ENCODE results near the gene ELMO3. TPM values are rescaled to one million over a fixed set of nuclear protein-coding genes. Genes with fewer than 3 reads are reported as not detected.

The ELMO3 gene
- total and polyA plus RNA-seq, 4 donors, result 6.5 to 22.5 (median 15.5) TPM

DNA sequence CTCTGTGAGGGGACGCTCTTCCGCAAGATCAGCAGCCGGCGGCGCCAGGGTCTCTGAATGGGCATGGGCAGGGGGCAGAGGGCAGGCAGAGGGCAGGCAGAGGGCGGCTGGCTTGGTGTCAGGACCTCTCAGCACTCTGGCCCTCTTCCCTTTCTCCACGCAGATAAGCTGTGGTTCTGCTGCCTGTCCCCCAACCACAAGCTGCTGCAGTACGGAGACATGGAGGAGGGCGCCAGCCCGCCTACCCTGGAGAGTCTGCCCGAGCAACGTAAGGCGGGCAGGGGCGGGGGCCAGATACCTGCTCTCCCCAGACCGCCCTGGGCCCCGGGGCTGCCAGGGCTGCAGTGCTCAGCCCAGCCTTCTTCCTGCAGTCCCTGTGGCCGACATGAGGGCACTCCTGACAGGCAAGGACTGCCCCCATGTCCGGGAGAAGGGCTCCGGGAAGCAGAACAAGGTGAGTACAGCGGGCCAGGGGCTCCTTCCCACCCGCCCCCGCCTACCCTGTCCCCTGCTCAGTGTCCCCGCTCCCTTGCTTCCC lies 4.1 kb downstream of the ELMO3 start:
- WGBS, 2 donors, result 92% methylated on average over 19 to 23 of the region's 23 CpGs
- ATAC-seq (ENCODE audit: insufficient read depth, low FRiP score), result no peak
- peaks cover 0 to 13% (median 0%) of the 10 kb centered on the region in 5 donors for H3K4me1 ChIP-seq (ENCODE audit: control insufficient read depth in 5 of 5, insufficient read depth in 5 of 5, low read length in 5 of 5)
- H3K4me3 ChIP-seq, result no peak overlapping the region
- peaks cover 3 to 44% (median 9%) of the 10 kb centered on the region in 4 donors for H3K36me3 ChIP-seq (ENCODE audit: control insufficient read depth in 4 of 4, insufficient read depth in 4 of 4, low read length in 4 of 4)
- no peak overlapping the region for H3K27ac ChIP-seq (ENCODE audit: low read depth in 1 of 2, low read length in 1 of 2)
- no peak overlapping the region for H3K9ac ChIP-seq (ENCODE audit: insufficient read depth in 1 of 2, low read length in 2 of 2)
- DNase-seq, result no peak
- H3K27me3 ChIP-seq (ENCODE audit: control insufficient read depth in 3 of 3, insufficient read depth in 3 of 3, low read length in 2 of 3), result no peaks in the 10 kb centered on the region
- TF ChIP-seq, protein P1, sequence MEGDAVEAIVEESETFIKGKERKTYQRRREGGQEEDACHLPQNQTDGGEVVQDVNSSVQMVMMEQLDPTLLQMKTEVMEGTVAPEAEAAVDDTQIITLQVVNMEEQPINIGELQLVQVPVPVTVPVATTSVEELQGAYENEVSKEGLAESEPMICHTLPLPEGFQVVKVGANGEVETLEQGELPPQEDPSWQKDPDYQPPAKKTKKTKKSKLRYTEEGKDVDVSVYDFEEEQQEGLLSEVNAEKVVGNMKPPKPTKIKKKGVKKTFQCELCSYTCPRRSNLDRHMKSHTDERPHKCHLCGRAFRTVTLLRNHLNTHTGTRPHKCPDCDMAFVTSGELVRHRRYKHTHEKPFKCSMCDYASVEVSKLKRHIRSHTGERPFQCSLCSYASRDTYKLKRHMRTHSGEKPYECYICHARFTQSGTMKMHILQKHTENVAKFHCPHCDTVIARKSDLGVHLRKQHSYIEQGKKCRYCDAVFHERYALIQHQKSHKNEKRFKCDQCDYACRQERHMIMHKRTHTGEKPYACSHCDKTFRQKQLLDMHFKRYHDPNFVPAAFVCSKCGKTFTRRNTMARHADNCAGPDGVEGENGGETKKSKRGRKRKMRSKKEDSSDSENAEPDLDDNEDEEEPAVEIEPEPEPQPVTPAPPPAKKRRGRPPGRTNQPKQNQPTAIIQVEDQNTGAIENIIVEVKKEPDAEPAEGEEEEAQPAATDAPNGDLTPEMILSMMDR (IDR thresholded peaks at IDR 0.05; ENCODE audit: control extremely low read depth, extremely low read depth), result no peak
- H3K9me3 ChIP-seq (ENCODE audit: control insufficient read depth in 4 of 4, insufficient read depth in 3 of 4, low read length in 3 of 4), result no peaks in the 10 kb centered on the region

DNA sequence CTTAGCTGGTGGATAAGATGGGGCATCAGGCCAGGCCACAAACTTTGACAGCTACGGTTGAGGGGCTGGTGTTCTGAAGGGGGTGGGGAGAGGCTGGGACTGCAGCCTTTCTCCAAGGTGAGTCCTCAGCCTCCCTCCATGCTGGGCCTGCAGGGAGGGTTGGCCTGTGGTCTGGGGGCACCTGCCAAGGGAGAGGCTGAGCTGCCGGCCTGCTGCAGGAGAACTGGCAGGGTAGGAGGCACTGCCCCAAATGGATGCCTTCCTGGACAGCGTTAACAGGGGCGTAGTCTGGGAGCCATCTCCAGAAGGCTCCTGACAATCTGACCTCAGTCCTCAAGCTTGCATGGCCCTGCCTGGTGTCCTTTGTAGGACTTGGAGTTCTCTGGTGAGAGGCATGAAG lies 5.1 kb downstream of the ELMO3 start:
- DNase-seq (no peak), ATAC-seq (ENCODE audit: insufficient read depth, low FRiP score) (no peak)
- no peak overlapping the region for H3K27ac ChIP-seq (ENCODE audit: low read depth in 1 of 2, low read length in 1 of 2)
- H3K9ac ChIP-seq (ENCODE audit: insufficient read depth in 1 of 2, low read length in 2 of 2), result no peak overlapping the region
- peaks cover 3 to 41% (median 6%) of the 10 kb centered on the region in 4 donors for H3K36me3 ChIP-seq (ENCODE audit: control insufficient read depth in 4 of 4, insufficient read depth in 4 of 4, low read length in 4 of 4)
- H3K9me3 ChIP-seq (ENCODE audit: control insufficient read depth in 4 of 4, insufficient read depth in 3 of 4, low read length in 3 of 4), result no peaks in the 10 kb centered on the region
- peaks cover 0 to 7% (median 0%) of the 10 kb centered on the region in 5 donors for H3K4me1 ChIP-seq (ENCODE audit: control insufficient read depth in 5 of 5, insufficient read depth in 5 of 5, low read length in 5 of 5)
- H3K27me3 ChIP-seq (ENCODE audit: control insufficient read depth in 3 of 3, insufficient read depth in 3 of 3, low read length in 2 of 3), result no peaks in the 10 kb centered on the region
- 83 to 88% methylated on average over 4 of the region's 4 CpGs for WGBS, 2 donors
- no peak overlapping the region for H3K4me3 ChIP-seq
- TF ChIP-seq, protein P1 (IDR thresholded peaks at IDR 0.05; ENCODE audit: control extremely low read depth, extremely low read depth), result no peak

DNA sequence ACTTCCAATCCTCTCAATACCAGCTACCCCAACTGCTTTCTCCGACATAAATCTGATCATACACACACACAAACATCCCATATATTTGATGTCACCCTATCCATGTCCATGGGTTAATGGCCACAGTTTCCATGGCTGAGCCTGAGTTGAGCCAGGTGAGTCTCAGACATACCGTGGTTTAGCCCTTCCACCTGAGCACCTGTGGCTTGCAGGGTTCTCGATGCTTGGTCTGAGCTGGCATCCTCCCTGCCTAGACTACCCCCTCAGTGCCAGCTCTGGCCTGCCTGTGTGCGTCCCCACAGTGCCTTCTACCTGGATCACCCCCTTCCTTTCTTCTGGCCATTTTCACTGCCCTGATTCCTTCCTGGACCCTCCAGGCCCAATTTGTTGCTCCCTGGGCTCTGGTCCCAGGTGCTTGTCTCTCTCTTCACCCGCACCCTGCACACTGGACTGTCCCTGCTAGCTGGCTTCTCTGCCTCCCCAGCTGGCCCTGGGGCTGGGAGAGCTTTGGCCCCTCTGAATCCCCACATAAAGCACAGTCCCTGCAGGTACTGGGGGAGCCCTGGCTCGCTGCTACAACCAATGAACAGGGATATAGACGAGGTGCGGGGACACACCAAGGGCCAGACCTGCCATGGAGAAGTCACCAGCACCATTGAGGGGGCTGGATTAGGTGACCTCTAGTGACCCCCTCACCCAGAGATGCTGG lies 7.4 kb downstream of the ELMO3 start:
- DNase-seq, result no peak
- Histone ChIP-seq H3K9me3 (ENCODE audit: control insufficient read depth in 4 of 4, insufficient read depth in 3 of 4, low read length in 3 of 4) (no peaks in the 10 kb centered on the region), H3K4me3 (no peak overlapping the region), H3K9ac (ENCODE audit: insufficient read depth in 1 of 2, low read length in 2 of 2) (no peak overlapping the region), H3K27me3 (ENCODE audit: control insufficient read depth in 3 of 3, insufficient read depth in 3 of 3, low read length in 2 of 3) (no peaks in the 10 kb centered on the region), H3K27ac (ENCODE audit: low read depth in 1 of 2, low read length in 1 of 2) (no peak overlapping the region), H3K4me1 (ENCODE audit: control insufficient read depth in 5 of 5, insufficient read depth in 5 of 5, low read length in 5 of 5) (peaks cover 0 to 7% (median 0%) of the 10 kb centered on the region in 5 donors), H3K36me3 (ENCODE audit: control insufficient read depth in 4 of 4, insufficient read depth in 4 of 4, low read length in 4 of 4) (peaks cover 3 to 32% (median 6%) of the 10 kb centered on the region in 4 donors)
- TF ChIP-seq, protein P1 (IDR thresholded peaks at IDR 0.05; ENCODE audit: control extremely low read depth, extremely low read depth), result no peak
- no peak for ATAC-seq (ENCODE audit: insufficient read depth, low FRiP score)
- 95 to 98% methylated on average over 8 of the region's 8 CpGs for WGBS, 2 donors

Data from lung (tissue), 12 donors.